ENCODE results near the gene GAGE12G.
"Not testable (repeated sequence)": the region's sequence is repeated elsewhere in the genome, so short reads cannot be mapped to it uniquely, and the experiment has no call there.

Gene GAGE12G, protein sequence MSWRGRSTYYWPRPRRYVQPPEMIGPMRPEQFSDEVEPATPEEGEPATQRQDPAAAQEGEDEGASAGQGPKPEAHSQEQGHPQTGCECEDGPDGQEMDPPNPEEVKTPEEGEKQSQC

DNA sequence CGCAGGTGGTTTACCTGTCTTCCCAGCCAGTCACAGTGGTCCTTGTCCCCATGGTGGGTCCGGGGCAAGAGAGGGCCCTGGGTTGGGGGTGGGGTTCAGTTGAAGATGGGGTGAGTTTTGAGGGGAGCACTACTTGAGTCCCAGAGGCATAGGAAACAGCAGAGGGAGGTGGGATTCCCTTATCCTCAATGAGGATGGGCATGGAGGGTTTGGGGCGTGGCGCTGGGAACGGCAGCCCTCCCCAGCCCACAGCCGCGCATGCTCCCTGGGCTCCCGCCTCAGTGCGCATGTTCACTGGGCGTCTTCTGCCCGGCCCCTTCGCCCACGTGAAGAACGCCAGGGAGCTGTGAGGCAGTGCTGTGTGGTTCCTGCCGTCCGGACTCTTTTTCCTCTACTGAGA, at the start of gene GAGE12G:
Gene GAGE12G (plus strand): TSS at position 301 of the 400 bp plus-strand sequence. CDS start 1,155 bp downstream, outside the sequence.
- DNase-seq; H3K4me2 ChIP-seq (ENCODE audit: insufficient read depth, low read length); ATAC-seq (ENCODE audit: insufficient read depth, low read depth); H3K4me1 ChIP-seq (ENCODE audit: insufficient read depth, low read length); H2AFZ ChIP-seq (ENCODE audit: low read depth, low read length); H3K9me3 ChIP-seq (ENCODE audit: insufficient read depth, low read length, severe bottlenecking); H3K4me3 ChIP-seq (ENCODE audit: low read depth in 1 of 2, low read length in 2 of 2); H3K27me3 ChIP-seq (ENCODE audit: insufficient read depth, low read length, poor library complexity); H3K27ac ChIP-seq (ENCODE audit: low read length); H3K36me3 ChIP-seq (ENCODE audit: insufficient read depth, low read length); H3K79me2 ChIP-seq (ENCODE audit: insufficient read depth, low read length); H4K20me1 ChIP-seq (ENCODE audit: insufficient read depth, low read length); H3K9ac ChIP-seq (ENCODE audit: low read depth, low read length): not testable (repeated sequence)

DNA sequence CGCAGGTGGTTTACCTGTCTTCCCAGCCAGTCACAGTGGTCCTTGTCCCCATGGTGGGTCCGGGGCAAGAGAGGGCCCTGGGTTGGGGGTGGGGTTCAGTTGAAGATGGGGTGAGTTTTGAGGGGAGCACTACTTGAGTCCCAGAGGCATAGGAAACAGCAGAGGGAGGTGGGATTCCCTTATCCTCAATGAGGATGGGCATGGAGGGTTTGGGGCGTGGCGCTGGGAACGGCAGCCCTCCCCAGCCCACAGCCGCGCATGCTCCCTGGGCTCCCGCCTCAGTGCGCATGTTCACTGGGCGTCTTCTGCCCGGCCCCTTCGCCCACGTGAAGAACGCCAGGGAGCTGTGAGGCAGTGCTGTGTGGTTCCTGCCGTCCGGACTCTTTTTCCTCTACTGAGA, 38.3 kb upstream of the GAGE12G start, which contains the start of gene GAGE12C:
Gene GAGE12C (plus strand): TSS at position 301 of the 400 bp plus-strand sequence. CDS start 1,155 bp downstream, outside the sequence.
- not testable (repeated sequence) for H3K4me2 ChIP-seq (ENCODE audit: insufficient read depth, low read length); H3K27me3 ChIP-seq (ENCODE audit: insufficient read depth, low read length, poor library complexity); H2AFZ ChIP-seq (ENCODE audit: low read depth, low read length); DNase-seq; H3K36me3 ChIP-seq (ENCODE audit: insufficient read depth, low read length); H4K20me1 ChIP-seq (ENCODE audit: insufficient read depth, low read length); H3K9me3 ChIP-seq (ENCODE audit: insufficient read depth, low read length, severe bottlenecking); H3K27ac ChIP-seq (ENCODE audit: low read length); ATAC-seq (ENCODE audit: insufficient read depth, low read depth); H3K4me3 ChIP-seq (ENCODE audit: low read depth in 1 of 2, low read length in 2 of 2); H3K4me1 ChIP-seq (ENCODE audit: insufficient read depth, low read length); H3K79me2 ChIP-seq (ENCODE audit: insufficient read depth, low read length); H3K9ac ChIP-seq (ENCODE audit: low read depth, low read length)

DNA sequence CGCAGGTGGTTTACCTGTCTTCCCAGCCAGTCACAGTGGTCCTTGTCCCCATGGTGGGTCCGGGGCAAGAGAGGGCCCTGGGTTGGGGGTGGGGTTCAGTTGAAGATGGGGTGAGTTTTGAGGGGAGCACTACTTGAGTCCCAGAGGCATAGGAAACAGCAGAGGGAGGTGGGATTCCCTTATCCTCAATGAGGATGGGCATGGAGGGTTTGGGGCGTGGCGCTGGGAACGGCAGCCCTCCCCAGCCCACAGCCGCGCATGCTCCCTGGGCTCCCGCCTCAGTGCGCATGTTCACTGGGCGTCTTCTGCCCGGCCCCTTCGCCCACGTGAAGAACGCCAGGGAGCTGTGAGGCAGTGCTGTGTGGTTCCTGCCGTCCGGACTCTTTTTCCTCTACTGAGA, 28.8 kb upstream of the GAGE12G start, which contains the start of gene GAGE12D:
Gene GAGE12D (plus strand): TSS at position 301 of the 400 bp plus-strand sequence. CDS start 1,155 bp downstream, outside the sequence.
- H3K4me3 ChIP-seq (ENCODE audit: low read depth in 1 of 2, low read length in 2 of 2); H3K4me1 ChIP-seq (ENCODE audit: insufficient read depth, low read length); H2AFZ ChIP-seq (ENCODE audit: low read depth, low read length); H4K20me1 ChIP-seq (ENCODE audit: insufficient read depth, low read length); H3K27me3 ChIP-seq (ENCODE audit: insufficient read depth, low read length, poor library complexity); H3K9ac ChIP-seq (ENCODE audit: low read depth, low read length); H3K9me3 ChIP-seq (ENCODE audit: insufficient read depth, low read length, severe bottlenecking); H3K27ac ChIP-seq (ENCODE audit: low read length); H3K4me2 ChIP-seq (ENCODE audit: insufficient read depth, low read length); ATAC-seq (ENCODE audit: insufficient read depth, low read depth); DNase-seq; H3K36me3 ChIP-seq (ENCODE audit: insufficient read depth, low read length); H3K79me2 ChIP-seq (ENCODE audit: insufficient read depth, low read length): not testable (repeated sequence)

DNA sequence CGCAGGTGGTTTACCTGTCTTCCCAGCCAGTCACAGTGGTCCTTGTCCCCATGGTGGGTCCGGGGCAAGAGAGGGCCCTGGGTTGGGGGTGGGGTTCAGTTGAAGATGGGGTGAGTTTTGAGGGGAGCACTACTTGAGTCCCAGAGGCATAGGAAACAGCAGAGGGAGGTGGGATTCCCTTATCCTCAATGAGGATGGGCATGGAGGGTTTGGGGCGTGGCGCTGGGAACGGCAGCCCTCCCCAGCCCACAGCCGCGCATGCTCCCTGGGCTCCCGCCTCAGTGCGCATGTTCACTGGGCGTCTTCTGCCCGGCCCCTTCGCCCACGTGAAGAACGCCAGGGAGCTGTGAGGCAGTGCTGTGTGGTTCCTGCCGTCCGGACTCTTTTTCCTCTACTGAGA, 19.2 kb upstream of the GAGE12G start, which contains the start of gene GAGE12E:
Gene GAGE12E (plus strand): TSS at position 301 of the 400 bp plus-strand sequence. CDS start 1,155 bp downstream, outside the sequence.
- DNase-seq; H3K4me3 ChIP-seq (ENCODE audit: low read depth in 1 of 2, low read length in 2 of 2); H3K9ac ChIP-seq (ENCODE audit: low read depth, low read length); H3K4me2 ChIP-seq (ENCODE audit: insufficient read depth, low read length); H3K27me3 ChIP-seq (ENCODE audit: insufficient read depth, low read length, poor library complexity); H3K9me3 ChIP-seq (ENCODE audit: insufficient read depth, low read length, severe bottlenecking); H3K27ac ChIP-seq (ENCODE audit: low read length); H4K20me1 ChIP-seq (ENCODE audit: insufficient read depth, low read length); ATAC-seq (ENCODE audit: insufficient read depth, low read depth); H3K79me2 ChIP-seq (ENCODE audit: insufficient read depth, low read length); H2AFZ ChIP-seq (ENCODE audit: low read depth, low read length); H3K36me3 ChIP-seq (ENCODE audit: insufficient read depth, low read length); H3K4me1 ChIP-seq (ENCODE audit: insufficient read depth, low read length): not testable (repeated sequence)

DNA sequence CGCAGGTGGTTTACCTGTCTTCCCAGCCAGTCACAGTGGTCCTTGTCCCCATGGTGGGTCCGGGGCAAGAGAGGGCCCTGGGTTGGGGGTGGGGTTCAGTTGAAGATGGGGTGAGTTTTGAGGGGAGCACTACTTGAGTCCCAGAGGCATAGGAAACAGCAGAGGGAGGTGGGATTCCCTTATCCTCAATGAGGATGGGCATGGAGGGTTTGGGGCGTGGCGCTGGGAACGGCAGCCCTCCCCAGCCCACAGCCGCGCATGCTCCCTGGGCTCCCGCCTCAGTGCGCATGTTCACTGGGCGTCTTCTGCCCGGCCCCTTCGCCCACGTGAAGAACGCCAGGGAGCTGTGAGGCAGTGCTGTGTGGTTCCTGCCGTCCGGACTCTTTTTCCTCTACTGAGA, 9.7 kb upstream of the GAGE12G start, which contains the start of gene GAGE12F:
Gene GAGE12F (plus strand): TSS at position 301 of the 400 bp plus-strand sequence. CDS start 1,155 bp downstream, outside the sequence.
- H3K9ac ChIP-seq (ENCODE audit: low read depth, low read length); H3K79me2 ChIP-seq (ENCODE audit: insufficient read depth, low read length); H3K9me3 ChIP-seq (ENCODE audit: insufficient read depth, low read length, severe bottlenecking); H3K27ac ChIP-seq (ENCODE audit: low read length); H2AFZ ChIP-seq (ENCODE audit: low read depth, low read length); H3K4me2 ChIP-seq (ENCODE audit: insufficient read depth, low read length); ATAC-seq (ENCODE audit: insufficient read depth, low read depth); H3K36me3 ChIP-seq (ENCODE audit: insufficient read depth, low read length); H3K27me3 ChIP-seq (ENCODE audit: insufficient read depth, low read length, poor library complexity); DNase-seq; H4K20me1 ChIP-seq (ENCODE audit: insufficient read depth, low read length); H3K4me3 ChIP-seq (ENCODE audit: low read depth in 1 of 2, low read length in 2 of 2); H3K4me1 ChIP-seq (ENCODE audit: insufficient read depth, low read length): not testable (repeated sequence)

DNA sequence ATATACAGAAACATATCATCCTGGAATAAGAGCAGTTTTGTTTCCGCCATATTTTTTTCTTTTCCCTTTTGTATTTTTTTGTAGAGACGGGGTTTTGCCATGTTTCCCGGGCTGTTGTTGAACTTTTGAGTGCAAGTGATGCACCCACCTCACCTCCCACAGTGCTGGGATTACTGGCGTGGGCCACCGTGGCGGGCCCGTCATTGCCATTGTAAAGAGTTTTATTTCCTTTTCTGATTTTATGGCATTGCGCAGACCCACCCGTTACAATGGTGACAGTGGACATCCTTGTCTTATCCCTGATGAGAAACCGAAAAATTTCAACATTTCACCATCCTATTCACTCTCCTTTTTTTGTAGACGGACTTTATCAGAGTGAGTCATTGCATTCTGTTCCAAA, 1.5 kb upstream of the GAGE12G start:
- DNase-seq; H3K36me3 ChIP-seq (ENCODE audit: insufficient read depth, low read length); H3K79me2 ChIP-seq (ENCODE audit: insufficient read depth, low read length); H2AFZ ChIP-seq (ENCODE audit: low read depth, low read length); H3K4me3 ChIP-seq (ENCODE audit: low read depth in 1 of 2, low read length in 2 of 2); H3K27me3 ChIP-seq (ENCODE audit: insufficient read depth, low read length, poor library complexity); ATAC-seq (ENCODE audit: insufficient read depth, low read depth); H3K27ac ChIP-seq (ENCODE audit: low read length); H3K4me2 ChIP-seq (ENCODE audit: insufficient read depth, low read length); H3K9me3 ChIP-seq (ENCODE audit: insufficient read depth, low read length, severe bottlenecking); H3K9ac ChIP-seq (ENCODE audit: low read depth, low read length); H3K4me1 ChIP-seq (ENCODE audit: insufficient read depth, low read length); H4K20me1 ChIP-seq (ENCODE audit: insufficient read depth, low read length): not testable (repeated sequence)

DNA sequence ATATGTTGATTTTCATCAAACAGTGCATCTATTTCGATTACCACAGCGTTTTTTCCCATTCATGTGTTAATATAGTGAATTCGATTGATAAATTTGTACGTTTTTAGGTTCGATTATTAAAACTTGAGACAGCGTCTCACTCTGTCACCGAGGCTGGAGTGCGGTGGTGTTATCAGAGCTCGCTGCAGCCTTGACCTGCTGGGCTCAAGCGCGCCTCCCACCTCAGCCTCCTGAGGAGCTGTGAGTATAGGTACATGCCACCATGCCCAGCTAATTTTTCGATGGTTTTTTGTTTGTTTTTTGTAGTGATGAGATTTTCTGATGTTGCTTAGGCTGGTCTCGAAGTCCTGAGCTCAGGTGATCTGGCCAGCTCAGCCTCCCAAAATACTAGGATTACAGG, 1.0 kb upstream of the GAGE12G start:
- not testable (repeated sequence) for H4K20me1 ChIP-seq (ENCODE audit: insufficient read depth, low read length); H3K27ac ChIP-seq (ENCODE audit: low read length); H3K4me2 ChIP-seq (ENCODE audit: insufficient read depth, low read length); H3K4me1 ChIP-seq (ENCODE audit: insufficient read depth, low read length); H3K4me3 ChIP-seq (ENCODE audit: low read depth in 1 of 2, low read length in 2 of 2); DNase-seq; H3K79me2 ChIP-seq (ENCODE audit: insufficient read depth, low read length); H2AFZ ChIP-seq (ENCODE audit: low read depth, low read length); H3K9ac ChIP-seq (ENCODE audit: low read depth, low read length); H3K36me3 ChIP-seq (ENCODE audit: insufficient read depth, low read length); ATAC-seq (ENCODE audit: insufficient read depth, low read depth); H3K9me3 ChIP-seq (ENCODE audit: insufficient read depth, low read length, severe bottlenecking); H3K27me3 ChIP-seq (ENCODE audit: insufficient read depth, low read length, poor library complexity)

DNA sequence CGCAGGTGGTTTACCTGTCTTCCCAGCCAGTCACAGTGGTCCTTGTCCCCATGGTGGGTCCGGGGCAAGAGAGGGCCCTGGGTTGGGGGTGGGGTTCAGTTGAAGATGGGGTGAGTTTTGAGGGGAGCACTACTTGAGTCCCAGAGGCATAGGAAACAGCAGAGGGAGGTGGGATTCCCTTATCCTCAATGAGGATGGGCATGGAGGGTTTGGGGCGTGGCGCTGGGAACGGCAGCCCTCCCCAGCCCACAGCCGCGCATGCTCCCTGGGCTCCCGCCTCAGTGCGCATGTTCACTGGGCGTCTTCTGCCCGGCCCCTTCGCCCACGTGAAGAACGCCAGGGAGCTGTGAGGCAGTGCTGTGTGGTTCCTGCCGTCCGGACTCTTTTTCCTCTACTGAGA, 9.4 kb downstream of the GAGE12G start, which contains the start of gene GAGE12H:
Gene GAGE12H (plus strand): TSS at position 301 of the 400 bp plus-strand sequence. CDS start 1,155 bp downstream, outside the sequence.
- not testable (repeated sequence) for H3K4me1 ChIP-seq (ENCODE audit: insufficient read depth, low read length); ATAC-seq (ENCODE audit: insufficient read depth, low read depth); H2AFZ ChIP-seq (ENCODE audit: low read depth, low read length); H3K4me3 ChIP-seq (ENCODE audit: low read depth in 1 of 2, low read length in 2 of 2); H3K79me2 ChIP-seq (ENCODE audit: insufficient read depth, low read length); DNase-seq; H3K27me3 ChIP-seq (ENCODE audit: insufficient read depth, low read length, poor library complexity); H3K36me3 ChIP-seq (ENCODE audit: insufficient read depth, low read length); H4K20me1 ChIP-seq (ENCODE audit: insufficient read depth, low read length); H3K9ac ChIP-seq (ENCODE audit: low read depth, low read length); H3K9me3 ChIP-seq (ENCODE audit: insufficient read depth, low read length, severe bottlenecking); H3K27ac ChIP-seq (ENCODE audit: low read length); H3K4me2 ChIP-seq (ENCODE audit: insufficient read depth, low read length)

All from DND-41 (cell line).